GM12874 (cell line): ENCODE measurements around the gene JSRP1.

Experiments used
- TF ChIP-seq, protein P1 (sequence below): IDR thresholded peaks from 2 replicates; pipeline ENCODE4 v1.5.1; 2011; ENCODE audit warnings: low read depth, mild to moderate bottlenecking, control low read depth, low read length, moderate library complexity; ENCODE audit not compliant: insufficient read depth

The JSRP1 gene

DNA sequence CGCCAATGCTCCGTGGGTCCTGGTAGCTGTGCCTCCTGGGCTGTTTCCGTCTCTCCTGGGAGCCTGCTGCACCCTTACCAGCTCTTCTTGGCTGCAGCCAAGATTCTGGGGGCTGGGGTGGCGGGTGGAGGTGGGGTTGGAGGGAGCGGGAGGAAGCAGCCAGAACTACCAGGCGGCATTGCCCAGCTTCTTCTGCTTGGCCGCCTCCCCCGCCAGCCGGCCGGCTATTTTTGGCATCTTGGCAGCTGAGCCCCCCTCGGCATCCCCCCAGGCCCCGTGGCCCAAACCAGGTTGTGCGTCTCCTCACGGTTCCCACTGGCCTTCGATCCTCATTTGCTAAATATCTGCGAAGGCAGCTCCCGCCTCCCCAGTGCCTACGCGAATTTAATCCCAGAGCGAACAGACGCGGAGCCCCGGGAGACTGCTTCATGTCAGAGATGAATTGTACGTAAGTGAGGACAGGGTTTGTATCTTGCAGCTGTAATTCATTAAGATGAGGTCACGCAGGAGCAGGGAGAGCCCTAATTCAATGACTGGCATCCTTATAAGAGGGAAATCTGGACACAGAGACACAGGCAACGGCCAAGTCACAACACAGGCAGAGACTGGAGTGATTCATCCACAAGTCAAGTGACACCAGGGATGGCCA lies 38.6 kb upstream of the JSRP1 start:
- TF ChIP-seq, protein P1, sequence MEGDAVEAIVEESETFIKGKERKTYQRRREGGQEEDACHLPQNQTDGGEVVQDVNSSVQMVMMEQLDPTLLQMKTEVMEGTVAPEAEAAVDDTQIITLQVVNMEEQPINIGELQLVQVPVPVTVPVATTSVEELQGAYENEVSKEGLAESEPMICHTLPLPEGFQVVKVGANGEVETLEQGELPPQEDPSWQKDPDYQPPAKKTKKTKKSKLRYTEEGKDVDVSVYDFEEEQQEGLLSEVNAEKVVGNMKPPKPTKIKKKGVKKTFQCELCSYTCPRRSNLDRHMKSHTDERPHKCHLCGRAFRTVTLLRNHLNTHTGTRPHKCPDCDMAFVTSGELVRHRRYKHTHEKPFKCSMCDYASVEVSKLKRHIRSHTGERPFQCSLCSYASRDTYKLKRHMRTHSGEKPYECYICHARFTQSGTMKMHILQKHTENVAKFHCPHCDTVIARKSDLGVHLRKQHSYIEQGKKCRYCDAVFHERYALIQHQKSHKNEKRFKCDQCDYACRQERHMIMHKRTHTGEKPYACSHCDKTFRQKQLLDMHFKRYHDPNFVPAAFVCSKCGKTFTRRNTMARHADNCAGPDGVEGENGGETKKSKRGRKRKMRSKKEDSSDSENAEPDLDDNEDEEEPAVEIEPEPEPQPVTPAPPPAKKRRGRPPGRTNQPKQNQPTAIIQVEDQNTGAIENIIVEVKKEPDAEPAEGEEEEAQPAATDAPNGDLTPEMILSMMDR, result no peak

- TF ChIP-seq, protein P1, result no peak
Measured at GRCh38 chr19:2291185-2291751, 35.1 kb upstream of the JSRP1 start.

DNA sequence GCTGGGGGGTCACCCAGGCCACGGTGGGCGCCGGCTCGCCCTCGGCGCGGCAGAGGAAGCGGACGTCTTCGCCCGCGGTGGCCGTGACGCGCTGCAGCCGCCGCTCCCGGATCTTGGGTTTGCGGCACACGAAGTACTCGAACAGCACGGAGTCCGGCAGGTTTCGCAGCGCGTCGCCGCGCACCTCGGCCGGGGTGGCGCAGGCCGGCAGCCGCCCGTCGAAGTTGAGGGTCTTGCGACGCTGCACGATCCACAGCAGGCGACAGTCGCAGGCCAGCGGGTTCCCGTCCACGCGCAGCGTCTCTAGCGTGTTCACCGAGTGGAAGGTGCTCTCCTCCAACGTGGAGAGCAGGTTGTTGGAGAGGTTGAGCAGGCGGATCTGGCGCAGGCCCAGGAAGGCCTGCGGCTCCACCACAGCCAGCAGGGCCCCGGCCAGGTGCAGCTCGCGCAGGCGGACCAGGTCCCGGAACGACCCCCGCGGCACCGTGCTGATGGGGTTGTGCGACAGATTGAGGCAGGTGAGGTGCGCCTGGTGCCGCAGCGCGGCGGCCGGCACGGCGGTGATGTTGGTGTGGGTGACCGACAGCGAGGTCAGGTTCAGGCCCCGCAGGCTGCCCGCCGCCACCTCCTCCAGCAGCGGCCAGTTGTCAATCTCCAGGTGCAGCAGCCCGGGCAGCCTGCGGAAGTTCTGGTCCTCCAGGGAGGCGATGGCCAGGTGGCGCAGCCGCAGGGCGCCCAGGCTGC lies 34.4 kb upstream of the JSRP1 start:
- TF ChIP-seq, protein P1, result no peak

GRCh38 chr19:2289714-2290435 lies 33.7 kb upstream of the JSRP1 start:
- TF ChIP-seq, protein P1, result no peak

DNA sequence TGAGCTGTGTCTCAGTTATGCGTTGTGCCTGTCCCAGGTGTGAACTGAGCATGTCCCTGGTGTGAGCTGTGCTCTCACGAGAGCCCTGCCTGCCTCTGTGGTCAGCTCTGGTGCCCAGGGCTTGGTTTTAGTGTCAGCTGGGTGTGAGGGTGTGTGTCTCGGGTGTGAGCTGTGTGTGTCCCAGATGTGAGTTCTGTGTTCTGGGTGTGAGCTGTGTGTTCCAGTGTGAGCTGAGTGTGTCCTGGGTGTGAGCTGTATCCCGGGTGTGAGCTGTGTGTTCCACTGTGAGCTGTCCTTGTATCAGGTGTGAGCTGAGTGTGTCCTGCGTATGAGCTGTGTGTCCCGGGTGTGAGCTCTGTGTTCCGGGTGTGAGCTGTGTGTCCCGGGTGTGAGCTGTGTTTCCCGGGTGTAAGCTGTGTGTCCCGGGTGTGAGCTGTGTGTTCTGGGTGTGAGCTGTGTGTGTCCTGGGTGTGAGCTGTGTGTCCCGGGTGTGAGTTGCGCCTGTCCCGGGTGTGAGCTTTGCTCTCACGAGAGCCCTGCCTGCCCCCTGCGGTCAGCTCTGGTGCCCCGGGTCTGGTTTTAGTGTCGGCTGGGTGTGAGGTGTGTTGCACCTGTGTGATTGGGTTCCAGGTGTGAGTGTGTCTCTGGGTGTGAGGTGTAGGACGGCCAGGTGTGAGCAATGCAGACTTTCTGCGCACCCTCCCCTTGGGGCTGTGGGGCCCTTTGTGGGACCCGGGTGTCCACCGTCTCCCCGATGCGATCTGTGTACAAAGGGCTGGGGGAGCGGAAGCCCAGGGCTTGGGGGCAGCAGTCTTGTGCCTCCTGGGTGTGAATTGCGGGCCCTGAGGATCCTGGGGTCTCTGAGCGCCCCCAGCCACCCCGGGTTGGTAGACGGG lies 32.8 kb upstream of the JSRP1 start:
- TF ChIP-seq, protein P1, result no peak

DNA sequence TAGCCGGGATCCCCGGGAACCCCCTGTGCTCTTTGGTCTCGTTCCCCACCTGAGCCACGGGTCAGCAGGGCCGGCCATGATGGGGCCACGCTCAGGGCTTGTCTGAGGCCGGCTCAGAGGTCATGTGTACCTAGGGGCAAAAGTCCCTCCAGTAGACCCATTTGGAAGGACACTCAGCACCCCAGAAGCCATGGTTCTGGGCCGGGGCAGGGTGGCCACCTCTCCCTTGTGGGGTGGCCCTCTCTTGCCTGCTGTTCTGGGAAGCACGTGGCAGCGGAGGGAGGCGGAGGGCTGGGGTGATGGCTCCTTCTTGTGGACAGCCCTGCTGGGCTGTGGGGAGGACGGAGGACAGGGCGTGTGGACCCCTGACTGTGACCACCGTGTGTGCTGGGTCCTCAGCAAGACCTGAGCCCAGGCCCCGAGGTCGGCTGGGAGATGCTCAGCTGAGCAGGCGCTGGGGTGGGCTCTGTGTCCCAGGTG lies 32.2 kb upstream of the JSRP1 start:
- TF ChIP-seq, protein P1, result no peak
